SK-N-SH treated with all-trans-retinoic acid at 6 μM for 48 hours (cell line): ENCODE data around the gene LDLRAD2.
"Not testable (repeated sequence)": the region's sequence is repeated elsewhere in the genome, so short reads cannot be mapped to it uniquely, and the experiment has no call there.

Experiments
- ATAC-seq: fragments of 200-7000 bp; cut with Tn5 transposase; 3 replicates; pipeline ENCODE4 v1.9.1; 2020; ENCODE audit warnings: mild to moderate bottlenecking, moderate library complexity
- ARNTL ChIP-seq: fragments of 450-650 bp; formaldehyde crosslinking; IDR thresholded peaks from 2 replicates; pipeline ENCODE4 v1.5.0; 2020; ENCODE audit warnings: low read depth, mild to moderate bottlenecking, moderate library complexity, borderline replicate concordance
- BACH2 ChIP-seq: fragments of 250-450 bp; sonication (Bioruptor Pico); IDR thresholded peaks from 2 replicates; pipeline ENCODE4 v1.9.0; 2021; ENCODE audit warnings: mild to moderate bottlenecking, borderline replicate concordance
- CSDC2 ChIP-seq: fragments of 250-450 bp; sonication (Bioruptor Pico); IDR thresholded peaks from 2 replicates; pipeline ENCODE4 v1.5.0; 2020; ENCODE audit warnings: mild to moderate bottlenecking, moderate library complexity
- ESRRG ChIP-seq: fragments of 250-450 bp; sonication (Bioruptor Pico); IDR thresholded peaks from 2 replicates; pipeline ENCODE4 v1.6.1; 2021; ENCODE audit warnings: mild to moderate bottlenecking
- GLIS3 ChIP-seq: fragments of 250-450 bp; sonication (Bioruptor Pico); IDR thresholded peaks from 2 replicates; pipeline ENCODE4 v1.5.0; 2020; ENCODE audit warnings: mild to moderate bottlenecking, moderate library complexity
- ISL1 ChIP-seq: fragments of 250-450 bp; sonication (Bioruptor Pico); IDR thresholded peaks from 2 replicates; pipeline ENCODE4 v2.1.2; 2022; ENCODE audit warnings: mild to moderate bottlenecking, moderate library complexity
- OSR1 ChIP-seq: fragments of 250-450 bp; sonication (Bioruptor Pico); IDR thresholded peaks from 2 replicates; pipeline ENCODE4 v1.8.0; 2022; ENCODE audit warnings: moderate library complexity, mild to moderate bottlenecking, inconsistent platforms
- PATZ1 ChIP-seq: fragments of 250-450 bp; sonication (Bioruptor Pico); IDR thresholded peaks from 2 replicates; pipeline ENCODE4 v1.8.0; 2020; ENCODE audit warnings: mild to moderate bottlenecking, moderate library complexity, borderline replicate concordance
- RARB ChIP-seq: fragments of 250-450 bp; sonication (Bioruptor Pico); IDR thresholded peaks from 2 replicates; pipeline ENCODE4 v1.8.0; 2021; ENCODE audit warnings: mild to moderate bottlenecking, moderate library complexity
- TCF4 ChIP-seq: fragments of 250-450 bp; sonication (Bioruptor Pico); IDR thresholded peaks from 2 replicates; pipeline ENCODE4 v1.8.0; 2021; ENCODE audit warnings: mild to moderate bottlenecking, moderate library complexity, borderline replicate concordance
- TOX ChIP-seq: fragments of 250-450 bp; sonication (Bioruptor Pico); IDR thresholded peaks from 2 replicates; pipeline ENCODE4 v1.8.0; 2021; ENCODE audit warnings: mild to moderate bottlenecking, moderate library complexity, borderline replicate concordance
- TSHZ2 ChIP-seq: fragments of 250-450 bp; sonication (Bioruptor Pico); IDR thresholded peaks from 2 replicates; pipeline ENCODE4 v1.5.0; 2020; ENCODE audit warnings: mild to moderate bottlenecking, moderate library complexity
- ZC3H10 ChIP-seq: fragments of 250-450 bp; sonication (Bioruptor Pico); IDR thresholded peaks from 2 replicates; pipeline ENCODE4 v1.5.1; 2021; ENCODE audit warnings: mild to moderate bottlenecking, moderate library complexity
- ZFP3 ChIP-seq: fragments of 250-450 bp; sonication (Bioruptor Pico); IDR thresholded peaks from 2 replicates; pipeline ENCODE4 v1.5.0; 2020; ENCODE audit warnings: mild to moderate bottlenecking, moderate library complexity
- ZFP30 ChIP-seq: fragments of 450-650 bp; formaldehyde crosslinking; IDR thresholded peaks from 2 replicates; pipeline ENCODE4 v1.5.0; 2022; ENCODE audit warnings: mild to moderate bottlenecking, moderate library complexity
- ZNF565 ChIP-seq: fragments of 450-650 bp; formaldehyde crosslinking; conservative IDR thresholded peaks from 2 replicates; pipeline ENCODE4 v1.5.0; 2020; ENCODE audit warnings: low read depth, mild to moderate bottlenecking, moderate library complexity
- ZNF70 ChIP-seq: fragments of 450-650 bp; formaldehyde crosslinking; IDR thresholded peaks from 2 replicates; pipeline ENCODE4 v1.5.0; 2020; ENCODE audit warnings: mild to moderate bottlenecking, moderate library complexity
- ZNF8 ChIP-seq: fragments of 450-650 bp; formaldehyde crosslinking; IDR thresholded peaks from 2 replicates; pipeline ENCODE4 v1.5.0; 2020; ENCODE audit warnings: mild to moderate bottlenecking, moderate library complexity
- TF ChIP-seq, protein P1 (sequence below): fragments of 250-450 bp; sonication (Bioruptor Pico); IDR thresholded peaks from 2 replicates; pipeline ENCODE4 v1.5.1; 2021; ENCODE audit warnings: mild to moderate bottlenecking, moderate library complexity
- TF ChIP-seq, protein P2 (sequence below): fragments of 250-450 bp; sonication (Bioruptor Pico); IDR thresholded peaks from 2 replicates; pipeline ENCODE4 v1.5.1; 2020; ENCODE audit warnings: low read depth, mild to moderate bottlenecking, moderate library complexity

LDLRAD2 gene

DNA sequence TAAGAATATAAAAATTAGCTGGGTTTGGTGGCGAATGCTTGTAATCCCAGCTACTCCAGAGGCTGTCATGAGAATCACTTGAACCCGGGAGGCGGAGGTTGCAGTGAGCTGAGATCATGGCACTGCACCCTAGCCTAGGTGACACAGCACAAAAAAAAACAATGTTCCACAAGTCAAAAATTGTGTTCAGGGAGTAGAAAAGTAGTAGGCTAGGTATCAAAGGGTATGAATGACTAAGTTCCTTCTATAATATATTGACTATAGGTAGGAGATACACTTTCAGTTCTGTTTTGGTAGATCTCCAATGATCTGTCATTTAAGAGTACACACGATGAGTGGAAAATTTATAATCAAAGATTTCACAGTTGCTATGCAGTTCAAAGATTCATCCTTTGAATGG, 45.9 kb upstream of the LDLRAD2 start:
- no peak for ATAC-seq
- TF ChIP-seq TSHZ2 (CRISPR knock-in tag) = no peak
- no peak for TF ChIP-seq RARB (CRISPR knock-in tag)
- no peak for TF ChIP-seq ARNTL (CRISPR knock-in tag)
- no peak for TF ChIP-seq ZNF8 (CRISPR knock-in tag)
- TF ChIP-seq GLIS3 = no peak
- TF ChIP-seq TOX (CRISPR knock-in tag) = no peak
- TF ChIP-seq OSR1 (CRISPR knock-in tag) = no peak
- TF ChIP-seq, protein P1, sequence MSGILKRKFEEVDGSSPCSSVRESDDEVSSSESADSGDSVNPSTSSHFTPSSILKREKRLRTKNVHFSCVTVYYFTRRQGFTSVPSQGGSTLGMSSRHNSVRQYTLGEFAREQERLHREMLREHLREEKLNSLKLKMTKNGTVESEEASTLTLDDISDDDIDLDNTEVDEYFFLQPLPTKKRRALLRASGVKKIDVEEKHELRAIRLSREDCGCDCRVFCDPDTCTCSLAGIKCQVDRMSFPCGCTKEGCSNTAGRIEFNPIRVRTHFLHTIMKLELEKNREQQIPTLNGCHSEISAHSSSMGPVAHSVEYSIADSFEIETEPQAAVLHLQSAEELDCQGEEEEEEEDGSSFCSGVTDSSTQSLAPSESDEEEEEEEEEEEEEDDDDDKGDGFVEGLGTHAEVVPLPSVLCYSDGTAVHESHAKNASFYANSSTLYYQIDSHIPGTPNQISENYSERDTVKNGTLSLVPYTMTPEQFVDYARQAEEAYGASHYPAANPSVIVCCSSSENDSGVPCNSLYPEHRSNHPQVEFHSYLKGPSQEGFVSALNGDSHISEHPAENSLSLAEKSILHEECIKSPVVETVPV (CRISPR knock-in tag) = no peak
- no peak for TF ChIP-seq ZC3H10 (CRISPR knock-in tag)
- TF ChIP-seq PATZ1 (CRISPR knock-in tag) = no peak
- no peak for TF ChIP-seq CSDC2 (CRISPR knock-in tag)
- TF ChIP-seq ISL1 (CRISPR knock-in tag) = no peak
- no peak for TF ChIP-seq ZNF70 (CRISPR knock-in tag)
- no peak for TF ChIP-seq ZFP3 (CRISPR knock-in tag)
- TF ChIP-seq, protein P2, sequence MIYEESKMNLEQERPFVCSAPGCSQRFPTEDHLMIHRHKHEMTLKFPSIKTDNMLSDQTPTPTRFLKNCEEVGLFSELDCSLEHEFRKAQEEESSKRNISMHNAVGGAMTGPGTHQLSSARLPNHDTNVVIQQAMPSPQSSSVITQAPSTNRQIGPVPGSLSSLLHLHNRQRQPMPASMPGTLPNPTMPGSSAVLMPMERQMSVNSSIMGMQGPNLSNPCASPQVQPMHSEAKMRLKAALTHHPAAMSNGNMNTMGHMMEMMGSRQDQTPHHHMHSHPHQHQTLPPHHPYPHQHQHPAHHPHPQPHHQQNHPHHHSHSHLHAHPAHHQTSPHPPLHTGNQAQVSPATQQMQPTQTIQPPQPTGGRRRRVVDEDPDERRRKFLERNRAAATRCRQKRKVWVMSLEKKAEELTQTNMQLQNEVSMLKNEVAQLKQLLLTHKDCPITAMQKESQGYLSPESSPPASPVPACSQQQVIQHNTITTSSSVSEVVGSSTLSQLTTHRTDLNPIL (CRISPR knock-in tag) = no peak
- no peak for TF ChIP-seq ZNF565 (CRISPR knock-in tag)

DNA sequence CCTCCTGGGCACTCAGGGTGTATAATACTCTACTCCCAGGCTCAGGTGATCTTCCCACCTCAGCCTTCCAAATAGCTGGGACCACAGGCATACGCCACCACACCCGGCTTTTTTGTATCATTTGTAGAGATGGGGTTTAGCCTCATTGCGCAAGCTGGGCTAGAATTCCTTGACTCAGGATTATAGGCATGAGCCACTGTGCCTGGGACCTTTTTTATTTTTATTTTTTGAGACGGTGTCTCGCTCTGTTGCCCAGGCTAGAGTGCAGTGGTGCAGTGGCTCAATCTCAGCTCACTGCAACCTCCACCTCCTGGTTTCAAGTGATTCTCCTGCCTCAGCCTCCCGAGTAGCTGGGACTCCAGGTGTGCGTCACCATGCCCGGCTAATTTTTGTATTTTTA, 45.0 kb upstream of the LDLRAD2 start:
- not testable (repeated sequence) for ATAC-seq

DNA sequence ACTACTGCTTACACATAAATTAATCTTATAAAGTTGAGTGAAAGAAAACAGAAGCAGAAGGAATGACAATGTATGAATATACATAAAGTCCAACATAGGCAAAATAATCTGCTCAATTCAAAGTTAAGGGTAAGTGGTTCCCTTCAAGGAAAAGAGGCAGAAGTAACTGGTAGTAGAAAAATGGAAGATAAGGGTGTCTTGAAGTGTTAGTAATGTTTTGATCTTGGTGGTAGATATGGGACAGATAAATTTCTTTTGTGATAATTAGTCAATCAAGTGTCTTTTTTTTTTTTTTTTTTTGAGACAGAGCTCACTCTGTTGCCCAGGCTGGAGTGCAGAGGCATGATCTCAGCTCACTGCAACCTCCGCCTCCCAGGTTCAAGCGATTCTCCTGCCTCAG, 41.9 kb upstream of the LDLRAD2 start:
- no peak for ATAC-seq
- TF ChIP-seq BACH2 (CRISPR knock-in tag) = no peak
- TF ChIP-seq ZNF70 (CRISPR knock-in tag) = no peak
- TF ChIP-seq TSHZ2 (CRISPR knock-in tag) = no peak
- no peak for TF ChIP-seq ARNTL (CRISPR knock-in tag)
- no peak for TF ChIP-seq TCF4
- TF ChIP-seq RARB (CRISPR knock-in tag) = no peak
- no peak for TF ChIP-seq ZFP30 (CRISPR knock-in tag)
- no peak for TF ChIP-seq ESRRG
- TF ChIP-seq GLIS3 = no peak

- not testable (repeated sequence) for ATAC-seq
Measured at GRCh38 chr1:21770602-21771001, 41.5 kb upstream of the LDLRAD2 start.

DNA sequence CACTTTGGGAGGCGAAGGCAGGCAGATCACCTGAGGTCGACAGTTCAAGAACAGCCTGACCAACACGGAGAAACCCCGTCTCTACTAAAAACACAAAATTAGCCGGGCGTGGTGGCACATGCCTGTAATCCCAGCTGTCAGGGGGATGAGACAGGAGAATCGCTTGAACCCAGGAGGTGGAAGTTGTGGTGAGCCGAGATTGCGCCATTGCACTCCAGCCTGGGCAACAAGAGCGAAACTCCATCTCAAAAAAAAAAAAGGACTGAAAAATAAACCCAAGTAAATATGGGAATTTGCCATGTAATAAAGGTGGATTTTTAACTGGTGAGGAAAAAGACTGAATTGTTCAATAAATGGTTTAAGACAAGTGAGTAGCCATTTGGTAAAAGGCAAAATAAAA, 40.4 kb upstream of the LDLRAD2 start:
- not testable (repeated sequence) for ATAC-seq
